ENCODE data around the gene CALML6. TPM values are rescaled to one million over a fixed set of nuclear protein-coding genes. Genes with fewer than 3 reads are reported as not detected.

CALML6 gene
- total RNA-seq, 1 experiment from 2014 or later, result 1.7 TPM

- no peak overlapping the region for H2BK20ac ChIP-seq (ENCODE audit: low read depth, low read length, poor library complexity, severe bottlenecking)
- no peak overlapping the region for H2BK120ac ChIP-seq (ENCODE audit: low read depth, low read length, poor library complexity, severe bottlenecking)
- H3K4me1 Mint-ChIP-seq, result peaks cover 4 to 9% of the 10 kb centered on the region in 2 experiments; a peak in 3 of 4 replicates
- no peak overlapping the region for H3K27ac Mint-ChIP-seq
- DNase-seq, result no peak
- H3K23me2 ChIP-seq (ENCODE audit: insufficient read length, low read depth, low read length, poor library complexity, severe bottlenecking), result no peaks in the 10 kb centered on the region
- no peak overlapping the region for H2AFZ ChIP-seq (ENCODE audit: low read length)
- H3K36me3 Mint-ChIP-seq (ENCODE audit: insufficient read depth in 1 of 3, low read depth in 3 of 3), result no peaks in the 10 kb centered on the region
- no peak overlapping the region for H2AK5ac ChIP-seq (ENCODE audit: insufficient read length, low read length)
- no peak overlapping the region for H4K91ac ChIP-seq (ENCODE audit: insufficient read length, low read depth, low read length)
- H3K27me3 Mint-ChIP-seq (ENCODE audit: low read depth), result peaks cover 10% of the 10 kb centered on the region
- no peak overlapping the region for H3K27ac ChIP-seq (ENCODE audit: insufficient read length, low read depth, low read length)
- no peak overlapping the region for H3K18ac ChIP-seq (ENCODE audit: insufficient read length, low read depth, low read length)
- no peak overlapping the region for H3K9ac ChIP-seq (ENCODE audit: extremely low read depth, insufficient read length, low read length)
- WGBS (ENCODE audit: extremely low coverage, insufficient read length, low lambda C conversion rate), result no CpG with 5 or more reads among the region's 1 CpG
- no peaks in the 10 kb centered on the region for H3K4me1 ChIP-seq (ENCODE audit: insufficient read depth, low read length)
- H4K5ac ChIP-seq (ENCODE audit: insufficient read length, low read depth, low read length), result no peak overlapping the region
- H3T11ph ChIP-seq (ENCODE audit: low read length), result no peak overlapping the region
- H4K8ac ChIP-seq (replicated peaks; ENCODE audit: insufficient read length, low read depth, low read length), result no peak overlapping the region
- no peak overlapping the region for H3K14ac ChIP-seq (ENCODE audit: insufficient read depth, low read length)
- no peak overlapping the region for H2BK15ac ChIP-seq (ENCODE audit: low read depth, low read length)
- no peak overlapping the region for H3K56ac ChIP-seq (ENCODE audit: insufficient read length, low read depth, low read length)
- H3K23ac ChIP-seq (ENCODE audit: insufficient read length, low read depth, low read length), result no peak overlapping the region
- no peaks in the 10 kb centered on the region for H3K9me3 ChIP-seq (ENCODE audit: control insufficient read depth, low read depth, low read length)
- no peaks in the 10 kb centered on the region for H3K79me1 ChIP-seq (ENCODE audit: insufficient read depth, low read depth, low read length, poor library complexity, severe bottlenecking)
- H3K4me3 Mint-ChIP-seq, result no peak overlapping the region
- H4K20me1 ChIP-seq (ENCODE audit: control insufficient read depth, insufficient read depth, insufficient read length), result peaks cover under 1% of the 10 kb centered on the region
- H3K4me2 ChIP-seq (ENCODE audit: insufficient read depth, insufficient read length, low read length), result no peak overlapping the region
- H3K79me2 ChIP-seq (ENCODE audit: insufficient read depth, low read length), result no peaks in the 10 kb centered on the region
- no peak overlapping the region for H3K4ac ChIP-seq (ENCODE audit: low read depth, low read length)
- no peaks in the 10 kb centered on the region for H3K27me3 ChIP-seq (ENCODE audit: insufficient read depth, low read length)
- peaks cover 4 to 5% of the 10 kb centered on the region in 2 experiments; a peak in 3 of 5 replicates for H3K9me3 Mint-ChIP-seq
- no peak overlapping the region for H2BK5ac ChIP-seq (ENCODE audit: insufficient read length, low read length)
- no peak overlapping the region for H2BK12ac ChIP-seq (ENCODE audit: insufficient read length, low read depth, low read length)
- no peak for TF ChIP-seq CTCF (conservative IDR thresholded peaks at IDR 0.05)
Measured at GRCh38 chr1:1948783-1949182, 33.7 kb downstream of the CALML6 start.

All from H9 (cell line).